Fibroblast of villous mesenchyme (primary cell): ENCODE results near the gene SCPEP1. TPM values are rescaled to one million over a fixed set of nuclear protein-coding genes. Genes with fewer than 3 reads are reported as not detected.
A peak's percentile ranks its signal among the peaks of the same experiment; 100 is the strongest.

Source experiments
- DNase-seq: peaks from one replicate; pipeline ENCODE4 v3.0.0-alpha.2; 2010; ENCODE audit warnings: low read depth
- H3K4me3 ChIP-seq: 2 replicates; pipeline ENCODE4 v1.5.1; 2011; ENCODE audit warnings: low read depth, mild to moderate bottlenecking, low read length
- total RNA-seq: library from RNA; depleted of rRNA; stranded (reverse); fragments of >200 nt; gene quantifications from 2 replicates; pipeline ENCODE4 v1.2.3, GENCODE V29; 2012
- TF ChIP-seq, protein P1 (sequence below): IDR thresholded peaks from 2 replicates; pipeline ENCODE4 v1.5.1; 2012; ENCODE audit warnings: low read depth, mild to moderate bottlenecking, low read length; ENCODE audit not compliant: insufficient read depth

The SCPEP1 gene, protein sequence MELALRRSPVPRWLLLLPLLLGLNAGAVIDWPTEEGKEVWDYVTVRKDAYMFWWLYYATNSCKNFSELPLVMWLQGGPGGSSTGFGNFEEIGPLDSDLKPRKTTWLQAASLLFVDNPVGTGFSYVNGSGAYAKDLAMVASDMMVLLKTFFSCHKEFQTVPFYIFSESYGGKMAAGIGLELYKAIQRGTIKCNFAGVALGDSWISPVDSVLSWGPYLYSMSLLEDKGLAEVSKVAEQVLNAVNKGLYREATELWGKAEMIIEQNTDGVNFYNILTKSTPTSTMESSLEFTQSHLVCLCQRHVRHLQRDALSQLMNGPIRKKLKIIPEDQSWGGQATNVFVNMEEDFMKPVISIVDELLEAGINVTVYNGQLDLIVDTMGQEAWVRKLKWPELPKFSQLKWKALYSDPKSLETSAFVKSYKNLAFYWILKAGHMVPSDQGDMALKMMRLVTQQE
- total RNA-seq = 33.2 and 36.7 TPM in 2 replicates

DNA sequence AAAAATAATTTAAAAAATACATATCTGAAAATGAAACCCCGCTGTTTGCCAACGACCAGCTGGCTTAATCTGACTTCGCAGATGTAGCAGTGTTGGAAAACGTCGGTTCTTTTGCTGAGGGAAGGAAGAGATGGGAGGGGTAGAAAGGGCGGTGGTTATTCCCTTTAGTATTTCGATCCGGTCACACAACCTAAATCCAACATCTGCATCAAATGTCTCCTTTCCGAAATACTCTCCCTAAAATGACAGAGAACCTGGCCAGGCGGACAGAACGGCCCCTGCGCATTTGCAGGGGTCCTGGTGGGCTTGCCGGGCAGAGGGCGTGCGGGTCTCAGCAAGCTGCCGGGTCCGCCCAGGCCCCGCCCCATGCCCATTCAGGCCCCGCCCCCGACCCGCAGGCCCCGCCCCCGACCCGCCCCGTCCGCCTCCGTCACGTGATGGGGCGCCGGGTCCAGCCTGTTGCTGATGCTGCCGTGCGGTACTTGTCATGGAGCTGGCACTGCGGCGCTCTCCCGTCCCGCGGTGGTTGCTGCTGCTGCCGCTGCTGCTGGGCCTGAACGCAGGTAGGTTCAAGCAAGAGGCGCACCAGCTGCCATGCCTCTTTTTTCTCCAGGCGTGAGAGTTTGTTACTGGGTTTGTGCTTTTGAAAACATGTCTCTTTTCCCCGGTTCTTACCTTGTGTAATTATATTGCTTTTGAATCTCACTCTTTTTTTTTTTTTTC, at the start of gene SCPEP1:
Gene SCPEP1 (plus strand): TSS at position 459 of the 723 bp plus-strand sequence. CDS start 29 bp downstream, at position 488.
- TF ChIP-seq, protein P1, sequence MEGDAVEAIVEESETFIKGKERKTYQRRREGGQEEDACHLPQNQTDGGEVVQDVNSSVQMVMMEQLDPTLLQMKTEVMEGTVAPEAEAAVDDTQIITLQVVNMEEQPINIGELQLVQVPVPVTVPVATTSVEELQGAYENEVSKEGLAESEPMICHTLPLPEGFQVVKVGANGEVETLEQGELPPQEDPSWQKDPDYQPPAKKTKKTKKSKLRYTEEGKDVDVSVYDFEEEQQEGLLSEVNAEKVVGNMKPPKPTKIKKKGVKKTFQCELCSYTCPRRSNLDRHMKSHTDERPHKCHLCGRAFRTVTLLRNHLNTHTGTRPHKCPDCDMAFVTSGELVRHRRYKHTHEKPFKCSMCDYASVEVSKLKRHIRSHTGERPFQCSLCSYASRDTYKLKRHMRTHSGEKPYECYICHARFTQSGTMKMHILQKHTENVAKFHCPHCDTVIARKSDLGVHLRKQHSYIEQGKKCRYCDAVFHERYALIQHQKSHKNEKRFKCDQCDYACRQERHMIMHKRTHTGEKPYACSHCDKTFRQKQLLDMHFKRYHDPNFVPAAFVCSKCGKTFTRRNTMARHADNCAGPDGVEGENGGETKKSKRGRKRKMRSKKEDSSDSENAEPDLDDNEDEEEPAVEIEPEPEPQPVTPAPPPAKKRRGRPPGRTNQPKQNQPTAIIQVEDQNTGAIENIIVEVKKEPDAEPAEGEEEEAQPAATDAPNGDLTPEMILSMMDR = no peak
- DNase-seq = peak; percentile 77

DNA sequence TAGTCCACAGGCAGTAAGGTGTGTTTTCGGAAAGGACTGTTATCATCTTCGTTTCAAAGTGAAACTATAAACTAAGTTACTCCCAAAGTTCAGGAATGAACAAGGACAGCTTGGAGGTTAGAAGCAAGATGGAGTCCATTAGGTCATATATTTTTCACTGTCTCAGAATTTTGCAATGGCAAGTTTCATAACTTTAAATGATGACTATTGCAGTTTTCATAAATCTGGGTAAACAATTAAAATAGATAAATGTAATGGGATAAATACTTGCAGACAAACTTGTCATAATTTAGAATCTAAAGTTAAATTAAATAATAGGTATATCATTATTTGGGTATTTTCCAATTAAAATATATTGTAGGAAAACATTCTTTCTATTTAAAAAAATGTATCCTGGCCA, 49.3 kb upstream of the SCPEP1 start:
- DNase-seq = no peak
- TF ChIP-seq, protein P1 = no peak
- no peak overlapping the region for H3K4me3 ChIP-seq

More for the DNA sequence above, at the start of gene SCPEP1:
- peak within 1 kb of the TSS; percentile 81 for H3K4me3 ChIP-seq

DNA sequence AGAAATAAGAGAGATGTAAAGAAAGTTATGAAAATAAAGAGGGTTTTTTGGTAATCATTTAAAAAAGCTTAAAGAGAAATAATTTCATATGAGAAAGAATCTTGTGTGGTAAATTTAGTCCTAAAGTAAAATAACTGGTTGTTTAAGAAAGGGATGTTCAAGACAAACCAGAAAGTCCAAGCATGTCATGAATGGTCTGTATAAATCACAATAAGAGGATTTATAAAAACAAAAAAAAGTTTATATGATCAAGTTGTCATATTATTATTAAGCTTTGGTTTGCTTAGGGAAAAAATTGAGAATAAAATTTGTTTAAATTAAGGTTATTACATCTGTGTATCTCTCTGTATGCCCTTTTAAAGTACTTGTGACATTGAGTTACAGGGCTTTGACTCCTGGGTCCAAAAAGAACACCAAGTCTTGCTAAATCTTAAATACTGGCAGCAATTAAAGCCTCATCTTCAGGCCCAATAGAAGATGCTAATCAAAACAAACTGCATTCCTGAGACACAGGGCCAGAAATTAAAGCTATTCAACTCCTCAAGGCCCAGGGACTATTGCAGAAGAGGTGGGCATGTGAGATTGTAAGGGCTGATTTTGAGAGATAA, 48.5 kb upstream of the SCPEP1 start:
- TF ChIP-seq, protein P1 = no peak
- no peak for DNase-seq
- H3K4me3 ChIP-seq = no peak overlapping the region

DNA sequence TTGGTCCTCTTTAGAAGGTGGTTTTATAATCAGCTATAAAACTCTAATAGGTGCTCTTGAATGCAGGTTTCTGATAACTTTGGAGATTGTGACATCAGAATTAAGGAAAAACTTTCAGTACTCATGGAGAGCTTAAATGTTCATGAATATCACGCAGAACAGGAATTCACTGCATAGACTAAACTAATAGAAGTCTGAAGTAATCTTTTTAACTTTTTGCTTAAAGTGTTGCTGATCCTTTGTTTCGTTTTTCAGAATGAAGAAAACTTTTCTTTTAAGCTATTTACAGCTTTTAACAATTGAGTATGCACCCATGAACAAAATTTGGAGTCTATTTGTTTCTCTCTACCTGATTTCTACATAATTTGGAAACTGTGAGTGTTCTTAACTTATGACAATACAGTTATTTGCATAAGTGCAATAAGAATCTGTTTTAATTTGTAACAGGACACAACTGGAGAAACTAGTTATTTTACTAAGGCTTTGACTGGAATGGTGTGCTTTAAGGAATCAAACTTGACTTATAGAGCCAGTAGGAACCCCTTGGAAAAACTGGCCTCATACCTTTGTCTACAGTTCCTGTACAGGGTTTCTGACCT, 47.1 kb upstream of the SCPEP1 start:
- H3K4me3 ChIP-seq = no peak overlapping the region
- DNase-seq = no peak
- TF ChIP-seq, protein P1 = no peak

DNA sequence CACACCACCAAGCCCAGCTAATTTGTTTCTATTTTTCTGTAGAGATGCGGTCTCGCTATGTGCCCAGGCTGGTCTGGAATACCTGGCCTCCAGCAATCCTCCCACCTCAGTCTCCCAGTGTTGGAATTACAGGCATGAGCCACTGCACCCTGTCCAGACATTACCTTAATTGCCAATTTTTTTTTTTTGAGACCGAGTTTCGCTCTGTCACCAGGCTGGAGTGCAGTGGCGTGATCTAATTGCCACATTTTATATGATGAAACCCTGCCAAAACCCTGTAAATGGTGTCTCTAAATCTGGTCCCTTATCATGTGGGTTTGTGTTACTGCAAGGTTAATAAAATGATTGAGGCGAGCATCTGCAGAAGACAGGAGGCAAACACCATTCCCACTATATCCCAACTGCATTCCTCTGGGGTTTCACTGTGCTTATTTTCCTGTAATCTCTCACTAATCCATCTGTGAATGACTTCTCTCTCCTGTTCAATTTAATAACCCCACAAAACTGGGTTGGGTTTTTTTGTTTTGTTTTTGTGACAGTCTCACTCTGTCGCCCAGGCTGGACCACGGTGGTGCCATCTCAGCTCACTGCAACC, 44.7 kb upstream of the SCPEP1 start:
- no peak for DNase-seq
- H3K4me3 ChIP-seq = no peak overlapping the region
- TF ChIP-seq, protein P1 = no peak

DNA sequence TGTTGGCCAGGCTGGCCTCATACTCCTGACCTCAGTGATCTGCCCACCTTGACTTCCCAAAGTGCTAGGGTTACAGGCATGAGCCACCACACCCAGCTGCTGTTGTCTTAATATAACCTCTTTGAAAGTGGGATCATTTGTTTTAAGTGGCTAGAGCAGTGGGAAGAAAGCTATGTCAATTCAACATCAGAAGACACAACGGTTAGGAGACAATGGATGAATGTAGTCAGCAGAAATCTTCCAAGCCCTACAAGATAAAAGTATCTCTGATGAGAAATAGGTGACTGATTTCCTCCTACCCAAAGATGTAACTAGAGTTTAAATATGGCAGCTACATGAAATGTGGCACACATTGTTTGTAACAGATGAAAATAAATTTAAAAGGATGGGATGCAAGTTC, 44.1 kb upstream of the SCPEP1 start:
- H3K4me3 ChIP-seq = no peak overlapping the region
- TF ChIP-seq, protein P1 = no peak
- no peak for DNase-seq
